Measurements from ENCODE around the gene ITPR1. TPM values are rescaled to one million over a fixed set of nuclear protein-coding genes. Genes with fewer than 3 reads are reported as not detected.

The ITPR1 gene
- total RNA-seq, 1 experiment from 2014 or later, result 48.5 TPM

DNA sequence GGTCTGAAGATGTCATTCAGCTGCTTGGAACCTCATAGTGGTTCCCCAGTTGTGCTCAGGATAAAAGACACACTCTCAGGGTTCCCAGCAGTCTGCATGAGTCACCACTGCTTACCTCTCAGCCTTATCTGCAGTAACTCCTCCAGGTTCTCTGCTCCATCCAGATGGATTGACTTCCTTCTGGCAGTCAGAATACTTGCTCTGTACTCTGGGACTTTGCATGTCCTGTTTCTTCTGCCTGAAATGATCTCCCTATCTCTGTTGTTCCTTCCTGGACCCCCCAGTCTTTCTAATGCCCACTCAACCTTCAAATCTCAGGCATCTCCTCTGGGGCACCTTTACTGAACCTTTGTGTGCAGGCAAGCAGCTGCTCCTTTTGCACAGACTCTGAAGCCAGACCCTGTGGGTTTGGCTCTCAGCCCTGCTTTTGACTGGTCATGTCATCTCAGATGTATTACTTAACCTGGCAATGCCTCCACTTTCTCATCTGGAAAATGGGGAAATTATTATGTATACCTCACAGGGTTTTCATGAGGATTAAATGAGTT, 38.4 kb downstream of the ITPR1 start:
- Histone ChIP-seq H2AFZ (ENCODE audit: low read length) (no peak overlapping the region), H3K4me2 (ENCODE audit: low read length) (no peak overlapping the region), H3K27ac (ENCODE audit: low read length) (no peak overlapping the region), H3K9me2 (replicated peaks; ENCODE audit: low read length) (no peaks in the 10 kb centered on the region), H4K20me1 (ENCODE audit: low read length) (no peaks in the 10 kb centered on the region), H3K4me1 (ENCODE audit: insufficient read depth, low read length) (peaks cover 18% of the 10 kb centered on the region; the same call in 1 of the 2 replicates), H3K27me3 (ENCODE audit: low read length) (no peaks in the 10 kb centered on the region), H3K79me2 (ENCODE audit: low read length) (no peaks in the 10 kb centered on the region), H3K9ac (ENCODE audit: low read length) (no peak overlapping the region), H3K36me3 (ENCODE audit: low read depth, low read length) (no peaks in the 10 kb centered on the region), H3F3A (ENCODE audit: low read length, unreplicated experiment) (no peaks in the 10 kb centered on the region), H3K9me3 (ENCODE audit: low read length) (no peaks in the 10 kb centered on the region), H3K4me3 (ENCODE audit: low read length) (no peak overlapping the region)
- BruUV-seq (replicated peaks), result no TSS peak
- ChIA-PET POLR2A (ENCODE audit: unreplicated experiment) (no interaction called here), CTCF (no interaction called here)
- peak; percentile 42 for DNase-seq
- TF ChIP-seq EZH2 (IDR thresholded peaks at IDR 0.05; ENCODE audit: low read length, unreplicated experiment) (no peak), EZH2phosphoT487 (IDR thresholded peaks at IDR 0.05; ENCODE audit: borderline replicate concordance, low read length) (no peak)
- TF ChIP-seq, protein P1, sequence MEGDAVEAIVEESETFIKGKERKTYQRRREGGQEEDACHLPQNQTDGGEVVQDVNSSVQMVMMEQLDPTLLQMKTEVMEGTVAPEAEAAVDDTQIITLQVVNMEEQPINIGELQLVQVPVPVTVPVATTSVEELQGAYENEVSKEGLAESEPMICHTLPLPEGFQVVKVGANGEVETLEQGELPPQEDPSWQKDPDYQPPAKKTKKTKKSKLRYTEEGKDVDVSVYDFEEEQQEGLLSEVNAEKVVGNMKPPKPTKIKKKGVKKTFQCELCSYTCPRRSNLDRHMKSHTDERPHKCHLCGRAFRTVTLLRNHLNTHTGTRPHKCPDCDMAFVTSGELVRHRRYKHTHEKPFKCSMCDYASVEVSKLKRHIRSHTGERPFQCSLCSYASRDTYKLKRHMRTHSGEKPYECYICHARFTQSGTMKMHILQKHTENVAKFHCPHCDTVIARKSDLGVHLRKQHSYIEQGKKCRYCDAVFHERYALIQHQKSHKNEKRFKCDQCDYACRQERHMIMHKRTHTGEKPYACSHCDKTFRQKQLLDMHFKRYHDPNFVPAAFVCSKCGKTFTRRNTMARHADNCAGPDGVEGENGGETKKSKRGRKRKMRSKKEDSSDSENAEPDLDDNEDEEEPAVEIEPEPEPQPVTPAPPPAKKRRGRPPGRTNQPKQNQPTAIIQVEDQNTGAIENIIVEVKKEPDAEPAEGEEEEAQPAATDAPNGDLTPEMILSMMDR (conservative IDR thresholded peaks at IDR 0.05; ENCODE audit: low read depth, low read length), result no peak
- ATAC-seq, result peak; percentile 79
- intact Hi-C loops (cut with micrococcal nuclease), result no loop called here

DNA sequence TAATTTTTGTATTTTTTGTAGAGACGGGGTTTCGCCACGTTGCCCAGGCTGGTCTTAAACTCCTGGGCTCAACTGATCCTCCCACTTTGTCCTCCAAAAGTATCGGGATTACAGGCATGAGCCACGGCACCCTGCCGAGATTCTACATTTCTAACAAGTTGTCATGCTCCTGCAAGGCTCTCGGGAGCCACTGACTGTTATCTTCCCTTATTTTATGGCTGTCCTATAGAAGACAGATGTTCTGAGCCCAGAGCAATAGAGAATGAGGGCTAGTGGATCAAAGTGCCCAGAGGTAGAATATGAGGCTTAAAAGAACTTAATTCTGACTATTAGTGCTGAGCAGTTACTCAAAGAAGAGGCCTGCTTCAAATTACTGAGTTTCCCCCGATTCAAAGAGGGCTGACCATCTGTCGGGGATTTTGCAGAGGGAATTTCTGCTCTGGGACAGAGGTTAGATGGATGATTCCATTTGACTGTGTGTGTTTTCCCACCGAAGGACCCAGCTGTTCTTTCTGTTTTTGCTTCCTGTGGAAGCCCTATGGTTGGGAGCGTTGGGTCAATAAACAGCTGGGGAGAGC, 39.5 kb downstream of the ITPR1 start:
- H3K4me2 ChIP-seq (ENCODE audit: low read length), result no peak overlapping the region
- no peak overlapping the region for H3K27ac ChIP-seq (ENCODE audit: low read length)
- no peak for DNase-seq
- ChIA-PET POLR2A (ENCODE audit: unreplicated experiment) (no interaction called here), CTCF (no interaction called here)
- no peak for ATAC-seq
- no peaks in the 10 kb centered on the region for H3K9me3 ChIP-seq (ENCODE audit: low read length)
- H3K9ac ChIP-seq (ENCODE audit: low read length), result no peak overlapping the region
- intact Hi-C loops (cut with micrococcal nuclease), result no loop called here
- no TSS peak for BruUV-seq (replicated peaks)
- TF ChIP-seq, protein P1 (conservative IDR thresholded peaks at IDR 0.05; ENCODE audit: low read depth, low read length), result no peak
- TF ChIP-seq EZH2phosphoT487 (IDR thresholded peaks at IDR 0.05; ENCODE audit: borderline replicate concordance, low read length), result no peak
- no peak for TF ChIP-seq EZH2 (IDR thresholded peaks at IDR 0.05; ENCODE audit: low read length, unreplicated experiment)
- H3K36me3 ChIP-seq (ENCODE audit: low read depth, low read length), result no peaks in the 10 kb centered on the region
- H2AFZ ChIP-seq (ENCODE audit: low read length), result no peak overlapping the region
- no peaks in the 10 kb centered on the region for H3K79me2 ChIP-seq (ENCODE audit: low read length)
- H3K4me1 ChIP-seq (ENCODE audit: insufficient read depth, low read length), result peaks cover 18% of the 10 kb centered on the region; the same call in 1 of the 2 replicates
- H4K20me1 ChIP-seq (ENCODE audit: low read length), result no peaks in the 10 kb centered on the region
- no peak overlapping the region for H3K4me3 ChIP-seq (ENCODE audit: low read length)
- H3K27me3 ChIP-seq (ENCODE audit: low read length), result no peaks in the 10 kb centered on the region
- H3F3A ChIP-seq (ENCODE audit: low read length, unreplicated experiment), result no peaks in the 10 kb centered on the region
- no peaks in the 10 kb centered on the region for H3K9me2 ChIP-seq (replicated peaks; ENCODE audit: low read length)
